A204.1 (cell line): ENCODE data around the gene PAX3.
A peak's percentile ranks its signal among the peaks of the same experiment; 100 is the strongest.

Experiments used
- FAIRE-seq: peaks from 2 replicates; lab custom pipeline; 2012; peaks lifted over from hg19 to GRCh38; lab: Jason Lieb, UNC

Gene PAX3

DNA sequence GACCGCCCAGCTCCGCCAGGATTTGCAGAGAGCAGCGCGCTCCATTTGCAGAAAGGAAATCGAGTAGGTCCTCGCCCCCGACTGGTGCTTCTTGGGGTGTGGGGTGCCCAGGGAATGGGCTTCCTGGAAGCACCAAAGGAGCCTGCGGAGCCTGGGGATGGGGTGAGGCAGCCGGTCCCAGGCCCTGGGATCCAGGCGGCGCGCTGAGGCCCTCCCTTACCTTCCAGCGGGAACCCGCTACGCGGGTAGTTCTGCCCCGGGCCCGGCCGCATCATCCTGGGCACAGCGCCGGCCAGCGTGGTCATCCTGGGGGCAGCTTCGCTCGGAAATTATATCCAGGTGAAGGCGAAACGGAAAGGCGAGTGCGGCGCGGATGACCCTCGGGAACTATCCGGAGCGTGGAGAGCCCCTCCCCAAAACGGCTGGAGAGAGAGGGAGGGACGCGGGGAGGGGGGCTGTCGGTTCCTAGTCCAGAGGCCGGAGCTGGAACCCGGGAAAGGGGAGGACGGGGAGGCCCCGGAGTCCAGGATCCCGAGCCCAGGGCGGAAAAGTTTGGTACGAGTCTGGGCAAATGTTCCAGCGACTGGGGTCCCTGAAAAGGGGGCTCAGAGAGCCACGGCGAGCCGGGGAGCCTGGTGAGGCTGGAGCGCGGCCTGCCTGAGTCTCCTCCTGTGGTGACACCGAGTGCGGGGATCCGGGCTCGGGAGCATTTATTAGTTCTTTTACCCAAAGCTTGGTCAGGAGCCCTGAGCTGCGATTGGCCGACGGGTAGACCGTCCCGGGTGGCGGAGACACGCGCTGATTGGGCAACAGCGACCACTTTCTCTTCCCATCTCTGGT is at the start of gene PAX3:
PAX3 (minus strand) TSS at position 688 of the 840 bp plus-strand sequence; CDS start at position 305, 383 bp downstream.
- no peak for FAIRE-seq

DNA sequence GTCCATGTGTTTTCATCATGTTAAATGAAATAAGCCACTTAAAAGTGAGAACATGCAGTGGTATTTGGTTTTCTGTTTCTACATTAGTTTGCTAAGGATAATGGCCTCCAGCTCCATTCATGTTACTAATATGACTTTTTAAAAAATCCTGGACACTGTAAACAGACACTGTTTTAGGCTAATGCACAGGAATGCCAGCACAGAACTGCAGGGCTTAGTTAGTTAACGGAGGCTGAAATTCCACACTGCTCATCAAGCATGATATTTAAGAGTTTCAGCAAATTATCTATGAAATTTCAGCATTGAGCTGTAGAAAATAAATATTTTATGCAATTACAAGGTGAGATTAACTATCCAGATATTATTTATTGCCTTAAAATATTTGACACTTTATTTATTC is 42.5 kb upstream of the PAX3 start:
- no peak for FAIRE-seq

DNA sequence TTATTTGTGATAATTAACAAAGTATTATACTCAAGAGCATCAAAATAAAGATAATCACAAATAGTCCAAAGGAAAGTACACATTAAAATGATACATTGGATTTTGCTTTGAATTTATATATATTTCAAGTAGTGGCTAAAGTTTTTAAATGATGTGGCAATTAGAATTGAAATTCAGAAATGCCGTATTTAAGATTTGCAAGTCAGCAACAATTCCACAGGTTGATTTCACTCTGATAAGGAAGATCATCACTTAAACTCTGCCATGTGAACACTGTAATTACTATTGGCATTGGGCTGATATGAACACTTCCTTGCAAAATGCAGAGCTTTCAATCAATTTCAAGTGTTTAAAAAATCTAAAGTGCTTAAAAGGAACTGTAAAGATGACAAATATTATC is 39.6 kb upstream of the PAX3 start:
- no peak for FAIRE-seq

DNA sequence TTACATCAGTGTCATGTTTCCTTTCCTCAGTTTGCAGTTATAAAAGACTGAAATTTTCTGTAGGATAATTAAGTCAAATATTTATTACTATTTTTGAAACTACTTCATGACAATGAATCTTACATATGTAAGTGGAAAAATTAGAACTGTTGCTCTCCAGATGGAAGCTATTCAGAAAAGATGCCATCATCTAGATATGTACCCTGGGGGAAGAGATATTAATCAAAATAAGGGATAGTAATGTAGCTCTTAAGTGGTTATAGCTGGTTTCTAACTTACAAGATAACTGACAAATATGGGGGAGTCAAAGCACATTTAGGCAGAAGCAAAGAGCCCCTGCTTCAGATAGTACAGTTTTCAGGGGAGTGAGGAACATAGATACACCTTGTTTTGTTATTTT is 38.1 kb upstream of the PAX3 start:
- no peak for FAIRE-seq

DNA sequence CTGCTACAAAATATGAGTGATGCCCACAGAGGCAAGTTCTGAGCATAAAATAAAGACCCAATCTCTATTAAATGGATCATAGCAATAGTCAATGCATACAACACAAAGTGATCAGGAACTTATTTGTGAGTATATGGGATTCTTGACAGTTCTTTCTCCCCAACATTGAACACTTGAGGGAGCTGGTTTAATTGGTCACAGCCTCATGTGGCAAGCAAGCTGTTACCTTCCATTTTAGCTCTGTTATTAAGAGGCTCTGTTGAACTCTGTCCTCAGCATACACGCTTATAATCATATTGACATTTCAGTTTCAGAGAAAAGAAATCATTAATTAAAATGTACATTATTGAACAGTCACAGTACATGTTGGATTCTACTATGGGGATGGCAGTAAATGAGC is 37.6 kb upstream of the PAX3 start:
- no peak for FAIRE-seq

DNA sequence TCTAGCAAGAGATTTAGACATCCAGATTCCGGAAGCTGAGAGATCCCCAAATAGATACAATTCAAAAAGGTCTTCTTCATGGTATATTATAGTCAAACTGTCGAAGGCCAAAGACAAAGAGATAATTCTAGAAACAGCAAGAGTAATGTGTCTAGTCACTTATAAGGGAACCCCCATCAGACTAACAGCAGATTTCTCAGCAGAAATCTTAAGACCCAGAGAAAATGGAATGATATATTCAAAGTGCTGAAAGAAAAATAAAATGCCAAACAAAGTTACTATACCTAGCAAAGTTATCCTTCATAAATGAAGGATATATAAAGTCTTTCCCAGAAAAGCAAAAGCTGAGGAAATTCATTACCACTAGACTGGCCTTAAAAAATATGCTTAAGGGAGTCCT is 36.1 kb upstream of the PAX3 start:
- FAIRE-seq, result no peak

DNA sequence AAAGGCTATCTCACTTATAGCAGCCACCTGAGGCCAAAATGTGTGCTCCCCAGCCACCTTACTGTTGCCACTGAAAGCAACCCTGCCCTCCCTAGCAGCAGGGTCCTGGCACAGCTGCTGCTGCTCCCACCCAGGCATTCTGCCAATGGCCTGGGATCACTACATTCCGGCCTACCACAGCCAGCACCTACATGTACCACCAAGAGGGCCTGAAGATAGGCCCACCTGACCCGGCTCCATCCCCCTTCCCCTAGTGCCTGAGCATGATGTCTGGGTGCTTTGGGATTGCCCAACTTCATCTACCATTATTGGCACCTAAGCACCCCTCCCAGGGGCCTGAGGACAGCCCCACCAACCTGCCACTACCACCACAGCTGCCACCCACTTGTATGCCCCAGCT is 34.6 kb upstream of the PAX3 start:
- FAIRE-seq, result no peak

DNA sequence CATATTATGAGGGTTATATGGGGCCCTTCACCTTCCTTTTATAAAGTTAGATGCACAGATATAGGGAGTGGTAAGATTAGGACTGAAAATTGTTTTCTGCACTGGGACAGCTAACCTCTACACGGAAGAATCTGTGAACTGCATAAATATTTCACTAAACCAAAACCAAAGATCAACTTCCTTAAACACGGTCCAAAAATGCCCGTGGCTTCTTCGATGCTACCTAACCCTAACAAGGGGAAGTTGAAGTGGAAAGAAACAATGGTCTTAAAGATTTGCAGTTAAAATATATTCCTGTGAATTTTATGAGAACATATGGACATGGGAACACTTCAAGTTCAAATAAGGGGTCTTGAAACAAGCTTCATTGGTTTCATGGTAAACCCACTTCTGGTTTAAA is 33.3 kb upstream of the PAX3 start:
- FAIRE-seq, result no peak

DNA sequence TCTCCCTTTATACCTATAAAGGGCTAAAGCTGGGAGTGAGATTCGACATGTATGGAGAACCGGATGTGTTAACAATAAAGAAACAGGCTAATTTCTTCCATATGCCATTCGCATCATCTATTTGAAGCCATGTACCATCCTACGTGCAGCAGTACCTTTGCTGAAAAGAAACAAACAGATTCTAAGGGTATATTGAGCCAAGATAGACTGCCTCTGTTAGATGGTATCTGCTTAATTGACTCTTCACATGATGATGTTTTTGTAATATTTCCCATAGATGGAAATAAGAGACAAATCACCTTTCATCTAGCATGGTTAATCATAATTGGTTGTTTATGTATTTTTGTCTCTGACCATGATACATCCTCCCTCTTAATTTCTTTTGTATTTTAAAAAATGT is 32.1 kb upstream of the PAX3 start:
- no peak for FAIRE-seq

DNA sequence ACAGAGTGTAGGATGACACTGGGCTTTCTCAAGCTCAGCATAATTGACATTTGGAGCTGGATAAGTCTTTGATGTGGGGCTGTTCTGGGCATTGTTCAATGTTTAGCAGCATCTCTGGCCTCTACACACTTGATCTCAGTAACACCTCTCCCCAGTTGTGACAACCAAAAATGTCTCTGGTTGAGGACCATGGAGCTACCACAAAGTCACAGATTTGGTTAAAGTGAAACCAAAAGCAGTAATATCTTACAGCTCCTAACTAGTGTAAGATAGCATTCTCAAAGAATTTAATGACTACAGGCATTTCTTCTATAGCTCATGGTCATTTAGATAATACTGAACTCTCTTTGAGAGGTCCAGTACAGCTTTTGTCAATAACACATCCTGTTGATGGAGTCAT is 23.4 kb upstream of the PAX3 start:
- no peak for FAIRE-seq

DNA sequence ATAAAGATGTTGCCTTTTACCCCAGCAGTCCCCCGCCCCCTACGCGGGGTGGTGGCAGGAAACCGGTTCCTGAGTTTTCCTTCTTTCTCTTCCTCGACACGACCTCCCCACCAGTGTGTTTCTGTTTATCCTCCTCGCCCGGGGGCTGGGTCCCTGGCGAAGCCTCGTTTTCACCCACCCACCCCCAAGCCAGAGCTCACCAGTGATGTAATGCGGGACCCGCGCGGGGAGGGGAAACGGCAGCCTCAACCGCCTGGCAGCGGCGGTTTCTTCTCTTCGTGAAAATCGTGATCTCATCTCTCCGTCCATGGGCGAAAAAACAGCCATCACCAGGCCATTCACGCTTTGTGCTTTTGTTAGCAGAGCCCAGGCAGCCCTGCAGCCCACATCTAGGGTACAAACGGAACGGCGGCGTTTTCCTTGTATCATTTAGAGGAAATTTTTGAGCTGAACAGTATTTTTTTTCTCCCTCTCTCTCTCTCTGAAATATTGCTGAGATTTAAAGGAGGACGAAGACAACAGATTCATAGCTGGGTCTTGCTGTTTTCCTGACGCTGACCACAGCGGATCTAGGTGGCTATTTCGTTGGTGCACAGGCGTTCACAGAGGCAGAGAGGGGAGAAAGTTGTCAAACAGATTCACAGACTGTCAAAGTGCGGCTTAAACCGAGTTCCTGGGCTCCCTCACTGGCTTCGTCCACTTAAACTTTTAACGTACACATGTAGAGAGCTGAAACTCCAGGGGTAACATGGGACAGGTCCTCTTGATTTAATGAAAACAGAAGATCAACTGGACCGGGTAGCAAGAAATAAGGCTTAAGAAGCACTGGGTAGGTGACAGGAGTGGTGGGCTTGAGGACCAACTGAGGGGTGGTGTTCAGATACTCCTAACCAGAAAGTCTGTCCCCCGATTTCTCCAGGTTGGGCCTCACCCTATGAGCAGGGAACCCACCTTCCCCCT is 21.9 kb upstream of the PAX3 start:
- FAIRE-seq, result no peak

DNA sequence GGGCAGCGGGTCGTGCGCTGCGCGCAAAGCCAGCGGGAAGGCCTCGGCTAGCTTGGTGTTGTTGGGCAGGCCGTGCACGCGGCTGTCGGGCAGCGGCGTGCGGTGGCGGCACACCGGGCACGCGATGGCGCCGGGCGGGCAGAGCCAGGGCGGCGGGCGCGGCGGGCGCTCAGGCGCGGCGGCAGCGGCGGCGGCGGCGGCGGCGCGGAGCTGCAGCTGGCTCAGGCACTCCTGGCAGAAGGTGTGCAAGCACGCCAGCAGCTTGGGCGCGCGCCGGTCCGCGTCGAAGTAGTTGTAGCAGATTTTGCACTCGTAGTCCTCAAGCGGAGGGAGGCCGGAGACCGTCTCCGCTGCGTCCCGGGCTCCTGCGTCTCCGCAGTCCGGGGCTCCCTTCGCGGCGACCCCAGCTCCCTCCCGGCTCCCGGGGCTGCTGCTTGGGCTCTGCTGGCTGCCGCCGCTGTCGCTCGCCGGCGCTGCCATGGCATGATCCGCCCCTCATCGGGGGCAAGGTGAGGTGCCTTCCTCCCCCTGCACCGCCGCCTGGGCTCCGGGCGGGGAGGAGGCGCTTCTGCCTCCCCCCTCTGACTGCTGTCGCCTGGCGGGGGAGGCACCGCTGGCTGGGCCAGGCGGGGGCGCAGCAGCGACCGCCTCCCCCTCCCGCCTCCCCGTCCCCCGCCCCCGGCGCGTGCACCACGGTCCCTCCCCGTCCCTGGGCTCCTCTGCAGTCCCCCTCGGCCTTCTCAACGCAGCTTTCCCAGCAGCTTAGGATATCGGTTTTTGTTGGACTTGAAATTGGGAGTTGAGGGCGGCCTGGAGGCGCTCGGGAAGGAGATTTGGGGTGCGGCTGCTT is 21.0 kb upstream of the PAX3 start:
- FAIRE-seq, result no peak

DNA sequence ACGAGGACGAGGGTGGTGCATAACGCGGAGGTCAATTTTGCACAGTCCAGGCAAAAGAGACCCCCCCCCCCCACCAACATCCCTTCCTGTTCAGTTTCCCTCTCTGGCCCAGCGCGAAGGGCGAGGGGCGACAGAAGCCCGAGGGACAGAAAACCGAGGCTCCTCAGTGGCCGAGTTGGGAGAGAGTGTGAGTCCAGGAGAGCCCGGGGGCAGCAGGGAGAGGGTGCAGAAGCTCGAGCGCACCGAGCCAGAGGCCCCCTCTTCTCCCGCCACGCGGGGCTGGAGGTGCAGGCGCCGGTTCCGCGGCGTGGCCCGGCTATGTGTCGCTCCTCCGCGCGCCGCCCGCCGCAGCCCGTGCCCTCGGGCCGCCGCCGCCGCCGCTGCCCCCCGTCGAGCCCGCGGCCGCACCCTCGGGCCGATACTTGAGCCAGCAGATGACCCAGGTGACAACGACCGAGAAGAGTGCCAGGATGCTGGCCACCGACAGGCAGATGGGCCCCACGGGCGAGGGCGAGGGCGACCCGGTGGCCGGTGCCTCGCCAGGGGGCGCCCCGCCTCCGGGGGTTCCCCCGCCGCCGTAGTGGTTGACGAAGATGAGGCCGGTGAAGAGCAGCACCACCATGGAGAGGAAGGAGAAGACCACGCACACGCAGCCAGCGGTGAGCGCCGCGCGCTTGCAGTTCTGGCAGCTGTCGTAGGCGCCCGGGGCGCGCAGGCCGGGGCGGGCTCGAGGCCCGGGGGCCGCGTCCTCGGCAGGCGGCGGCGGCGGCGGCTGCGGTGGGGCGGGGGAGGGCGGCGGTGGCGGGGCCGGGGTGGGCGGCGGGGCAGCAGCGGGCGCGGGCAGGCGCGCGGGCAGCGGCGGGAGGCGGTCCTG is 20.2 kb upstream of the PAX3 start:
- FAIRE-seq, result no peak

DNA sequence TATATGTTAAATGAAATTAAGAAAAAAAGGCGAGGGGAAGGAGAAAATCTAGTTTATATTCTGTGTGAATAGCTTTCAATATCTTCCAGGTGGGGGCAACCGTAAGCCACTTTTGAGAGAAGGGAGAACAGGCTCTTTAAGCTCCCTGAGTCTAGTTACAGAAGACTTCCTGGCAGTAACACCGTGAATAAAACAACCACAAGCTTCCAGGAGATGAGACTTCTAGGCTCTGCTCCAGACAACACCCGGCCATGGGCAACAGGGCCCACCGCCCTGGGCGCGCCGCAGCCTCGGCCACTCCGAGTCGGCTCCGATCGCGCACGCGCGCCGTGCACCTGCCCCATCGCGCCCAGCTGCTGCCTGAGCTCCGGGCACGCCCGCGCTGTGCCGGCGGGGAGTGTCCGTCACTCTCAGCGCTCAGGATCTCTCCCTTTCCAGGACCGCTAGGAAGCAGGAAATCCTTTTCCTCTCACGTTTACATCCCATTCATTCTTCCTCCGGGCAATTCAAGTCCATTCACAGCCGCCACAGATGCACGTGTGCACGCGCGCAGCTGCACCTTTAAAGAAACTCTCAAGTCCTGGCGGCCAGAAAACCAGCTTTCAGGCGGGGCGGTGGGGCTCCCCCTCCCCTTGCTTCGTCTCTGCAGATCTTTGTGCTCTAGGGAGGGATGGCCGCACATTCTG is 19.4 kb upstream of the PAX3 start:
- peak; percentile 87 for FAIRE-seq

DNA sequence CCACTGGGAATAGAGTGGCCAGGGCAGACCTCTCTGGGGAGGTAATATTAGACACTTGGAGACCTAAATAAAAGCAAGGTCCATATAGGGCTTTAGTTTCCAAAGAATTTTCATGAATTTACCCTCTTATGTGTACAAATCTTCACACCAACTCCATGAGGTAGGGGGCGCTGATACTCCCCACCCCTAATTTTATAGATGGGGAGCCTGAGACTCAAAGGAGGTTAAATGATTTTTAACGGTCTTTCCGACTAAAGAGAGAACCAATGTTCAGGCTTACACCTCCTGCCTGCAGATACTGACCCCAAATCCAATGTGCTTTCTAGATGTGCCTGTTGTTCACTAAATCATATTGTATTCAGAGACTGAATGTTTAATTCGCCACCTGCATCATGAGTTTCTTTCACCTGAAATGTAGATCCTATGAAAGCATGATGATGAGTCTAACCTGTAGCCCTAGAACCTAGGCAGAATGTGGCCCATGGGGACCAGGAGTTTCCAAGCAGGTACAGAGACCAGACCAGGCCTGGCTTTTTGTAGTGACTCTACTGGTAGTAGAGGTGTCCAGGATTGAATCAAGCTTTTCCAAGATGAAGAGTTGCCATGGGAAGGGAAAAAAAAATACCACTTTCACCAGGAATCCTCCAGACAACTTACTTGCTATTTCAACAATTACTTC is 16.8 kb upstream of the PAX3 start:
- no peak for FAIRE-seq

DNA sequence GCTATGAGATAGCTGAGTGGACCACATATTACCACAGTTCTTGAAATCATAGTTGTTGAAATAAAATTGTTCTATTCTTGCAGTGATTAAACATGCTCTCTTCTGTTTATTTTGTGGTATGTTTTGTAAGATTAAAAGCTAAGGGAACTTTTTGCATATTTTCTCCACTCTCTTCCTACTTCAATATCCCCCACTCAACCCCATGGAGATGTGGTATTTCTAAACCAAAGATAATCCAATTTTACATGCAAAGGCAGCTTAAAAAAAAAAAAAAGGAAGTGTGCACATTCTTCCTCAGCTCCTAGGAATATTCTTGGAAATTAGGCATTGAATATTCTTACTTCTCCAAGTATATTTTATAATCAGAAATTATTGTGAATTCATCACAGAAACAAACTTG is 15.0 kb upstream of the PAX3 start:
- no peak for FAIRE-seq

DNA sequence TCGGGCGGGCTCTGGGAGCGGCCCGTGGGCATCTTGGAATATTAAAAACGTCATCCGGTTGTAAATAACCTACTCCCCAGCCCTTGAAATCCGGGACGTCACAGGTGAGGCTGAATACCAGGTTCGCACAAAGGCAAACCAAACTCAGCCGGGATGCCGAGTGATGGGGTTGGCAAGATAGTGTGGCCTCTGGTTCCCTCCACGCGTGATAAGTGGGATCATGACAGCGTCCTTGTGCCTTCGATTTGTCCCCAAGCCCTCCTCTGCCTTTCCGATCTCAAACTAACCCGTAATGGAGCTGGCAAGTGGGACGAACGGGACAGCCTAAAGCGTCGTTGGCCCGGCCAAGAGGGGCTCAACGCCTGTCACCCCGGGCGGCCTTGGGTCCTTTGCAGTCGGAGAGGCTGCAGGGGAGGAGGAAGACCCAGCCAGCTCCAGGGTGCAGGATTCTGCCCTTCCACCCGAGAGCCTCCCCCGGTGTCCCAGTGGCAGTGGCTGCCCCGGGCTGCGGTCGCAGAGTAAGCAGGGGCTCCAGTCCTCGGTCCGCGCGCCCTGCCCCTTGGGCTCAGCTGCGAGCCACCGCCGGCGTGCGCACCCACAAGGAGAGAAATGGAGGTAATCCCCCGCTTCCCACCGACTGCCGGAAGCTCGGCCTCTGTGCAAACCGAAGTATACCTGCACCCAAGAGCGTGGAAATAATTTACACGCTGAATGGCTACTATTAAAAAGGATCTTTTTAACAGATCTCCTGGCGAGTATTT is 13.4 kb upstream of the PAX3 start:
- no peak for FAIRE-seq

DNA sequence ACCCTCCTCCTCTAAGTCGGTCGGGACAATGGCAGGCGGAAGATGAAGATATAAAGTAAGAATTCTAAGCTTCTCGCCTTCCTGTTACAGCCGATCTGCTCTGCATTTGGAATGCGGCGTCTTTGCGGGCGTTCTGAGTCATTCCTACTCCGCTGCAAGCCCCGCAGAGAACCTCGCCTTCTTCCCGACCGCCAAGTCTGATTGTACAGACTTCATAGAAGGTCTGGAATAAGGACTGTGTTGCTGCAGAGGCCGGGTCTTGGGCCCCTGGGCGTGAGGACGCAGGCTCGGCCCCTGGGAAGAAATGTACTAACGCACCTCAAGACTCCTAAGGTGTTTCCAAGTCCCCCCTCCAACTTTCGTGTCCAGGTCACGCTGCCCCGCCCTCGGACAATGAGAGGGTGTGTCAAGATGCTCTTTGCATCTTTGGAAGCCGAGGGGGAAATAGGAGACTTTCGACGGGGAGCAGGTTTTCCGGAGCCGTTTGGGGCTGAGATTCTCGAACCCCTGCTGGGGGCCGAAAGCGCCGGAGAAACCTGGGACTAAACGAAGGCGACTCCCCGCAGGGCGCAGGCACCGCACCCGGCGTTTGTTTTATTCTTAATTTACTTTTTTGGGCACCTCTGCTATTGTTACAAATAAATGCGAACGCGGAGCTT is 12.7 kb upstream of the PAX3 start:
- FAIRE-seq, result no peak
